GM23338 (cell line): ENCODE results near the gene SHFL. TPM values are rescaled to one million over a fixed set of nuclear protein-coding genes. Genes with fewer than 3 reads are reported as not detected.

ENCODE experiments used
- ATAC-seq: fragments of 200-7000 bp; cut with Tn5 transposase; 3 replicates; pipeline ENCODE4 v1.9.1; 2020
- DNase-seq: peaks from one replicate; pipeline ENCODE4 v3.0.0-alpha.2; 2015; ENCODE audit warnings: low spot score
- H2AFZ ChIP-seq: fragments of 200-600 bp; sonication (generic); 2 replicates; pipeline ENCODE4 v1.8.0; 2016; ENCODE audit warnings: antibody characterized with exemption, mild to moderate bottlenecking, moderate library complexity
- H3F3A ChIP-seq: fragments of 200-600 bp; sonication (generic); replicated peaks from 2 replicates; pipeline ENCODE4 v1.8.0; 2017; ENCODE audit warnings: antibody characterized with exemption, mixed run types, low read depth
- H3K27ac ChIP-seq: fragments of 200-600 bp; sonication (generic); 2 replicates; pipeline ENCODE4 v1.6.1; 2016; ENCODE audit warnings: low read depth
- H3K27me3 ChIP-seq: fragments of 200-600 bp; sonication (generic); 2 replicates; pipeline ENCODE4 v1.8.0; 2016; ENCODE audit warnings: mild to moderate bottlenecking, mixed run types, moderate library complexity; ENCODE audit not compliant: insufficient read depth
- H3K36me3 ChIP-seq: fragments of 200-600 bp; sonication (generic); 2 replicates; pipeline ENCODE4 v1.8.0; 2016; ENCODE audit warnings: mild to moderate bottlenecking; ENCODE audit not compliant: insufficient read depth
- H3K4me1 ChIP-seq: fragments of 200-600 bp; sonication (generic); 2 replicates; pipeline ENCODE4 v1.8.0; 2016; ENCODE audit warnings: mild to moderate bottlenecking, moderate library complexity; ENCODE audit not compliant: insufficient read depth
- H3K4me2 ChIP-seq: fragments of 200-600 bp; sonication (generic); 2 replicates; pipeline ENCODE4 v1.7.1; 2017; ENCODE audit warnings: mixed run types
- H3K4me3 ChIP-seq: fragments of 200-600 bp; sonication (generic); 2 replicates; pipeline ENCODE4 v1.6.1; 2016; ENCODE audit warnings: mixed run types
- H3K79me2 ChIP-seq: fragments of 200-600 bp; sonication (generic); replicated peaks from 2 replicates; pipeline ENCODE4 v1.8.0; 2017; ENCODE audit warnings: mild to moderate bottlenecking; ENCODE audit not compliant: insufficient read depth
- H3K9me2 ChIP-seq: fragments of 200-600 bp; sonication (generic); 2 replicates; pipeline ENCODE4 v1.8.0; 2017; ENCODE audit not compliant: insufficient read depth
- H4K20me1 ChIP-seq: fragments of 200-600 bp; sonication (generic); replicated peaks from 2 replicates; pipeline ENCODE4 v1.8.0; 2017; ENCODE audit warnings: mild to moderate bottlenecking; ENCODE audit not compliant: insufficient read depth
- H3K27ac Mint-ChIP-seq: 2 replicates; pipeline ENCODE4 v1.8.0; 2020; ENCODE audit warnings: inconsistent platforms, mild to moderate bottlenecking, moderate library complexity, mixed read lengths
- H3K27me3 Mint-ChIP-seq: 3 replicates; pipeline ENCODE4 v1.8.0; 2022; ENCODE audit warnings: low read depth, mild to moderate bottlenecking, moderate library complexity, mixed read lengths, inconsistent platforms; ENCODE audit not compliant: insufficient read depth, poor library complexity
- H3K36me3 Mint-ChIP-seq: 3 replicates; pipeline ENCODE4 v1.8.0; 2021; ENCODE audit warnings: low read depth, mild to moderate bottlenecking, inconsistent platforms, moderate library complexity, mixed read lengths
- H3K4me1 Mint-ChIP-seq: 3 replicates; pipeline ENCODE4 v1.8.0; 2020; ENCODE audit warnings: mild to moderate bottlenecking, inconsistent platforms, mixed read lengths
- H3K4me3 Mint-ChIP-seq: 3 replicates; pipeline ENCODE4 v1.8.0; 2021; ENCODE audit warnings: moderate library complexity, mild to moderate bottlenecking, inconsistent platforms, mixed read lengths
- H3K9me3 Mint-ChIP-seq: 3 replicates; pipeline ENCODE4 v1.8.0; 2020; ENCODE audit warnings: moderate library complexity, mild to moderate bottlenecking, inconsistent platforms, mixed read lengths
- CREB1 ChIP-seq: fragments of 250-450 bp; sonication (Bioruptor Pico); IDR thresholded peaks from 2 replicates; pipeline ENCODE4 v1.5.0; 2020; ENCODE audit warnings: low read depth, mild to moderate bottlenecking, moderate library complexity
- EZH2 ChIP-seq: fragments of 200-600 bp; sonication (generic); IDR thresholded peaks from one replicate; pipeline ENCODE4 v1.8.0; 2017; ENCODE audit warnings: antibody characterized with exemption, mild to moderate bottlenecking, low read depth; ENCODE audit not compliant: unreplicated experiment
- EZH2phosphoT487 ChIP-seq: fragments of 200-600 bp; sonication (generic); IDR thresholded peaks from one replicate; pipeline ENCODE4 v1.8.1; 2018; ENCODE audit warnings: antibody characterized with exemption; ENCODE audit not compliant: unreplicated experiment
- JUNB ChIP-seq: IDR thresholded peaks from one replicate; pipeline ENCODE4 v1.6.1; 2016; ENCODE audit warnings: antibody characterized with exemption; ENCODE audit not compliant: unreplicated experiment
- NANOG ChIP-seq: IDR thresholded peaks from 2 replicates; pipeline ENCODE4 v1.6.1; 2016; ENCODE audit warnings: antibody characterized with exemption, borderline replicate concordance
- POLR2AphosphoS5 ChIP-seq: IDR thresholded peaks from 2 replicates; pipeline ENCODE4 v1.6.1; 2016; ENCODE audit warnings: antibody characterized with exemption, low read depth
- STAT1 ChIP-seq: IDR thresholded peaks from one replicate; pipeline ENCODE4 v1.6.1; 2016; ENCODE audit warnings: antibody characterized with exemption; ENCODE audit not compliant: unreplicated experiment
- ZNF114 ChIP-seq: fragments of 250-450 bp; sonication (Bioruptor Pico); IDR thresholded peaks from 2 replicates; pipeline ENCODE4 v1.5.0; 2020; ENCODE audit warnings: mild to moderate bottlenecking, moderate library complexity
- ZNF331 ChIP-seq: fragments of 250-450 bp; sonication (Bioruptor Pico); IDR thresholded peaks from 2 replicates; pipeline ENCODE4 v1.5.0; 2020; ENCODE audit warnings: low read depth, mild to moderate bottlenecking, moderate library complexity
- polyA plus RNA-seq: library from polyadenylated mRNA; unstranded; fragments of >200 nt; fragmentation: Nextera tagmentation; extraction: Ambion mirVana; gene quantifications from 2 replicates; pipeline ENCODE4 v1.2.1, GENCODE V29; 2016
- total RNA-seq: library from RNA; depleted of rRNA; stranded (reverse); fragments of >200 nt; shearing (Covaris generic); gene quantifications from 2 replicates; pipeline ENCODE4 v1.2.3, GENCODE V29; 2014
- TF ChIP-seq, protein P1 (sequence below): fragments of 250-450 bp; sonication (Bioruptor Pico); IDR thresholded peaks from 2 replicates; pipeline ENCODE4 v1.5.0; 2020; ENCODE audit warnings: mild to moderate bottlenecking, moderate library complexity
- TF ChIP-seq, protein P2 (sequence below): IDR thresholded peaks from 2 replicates; pipeline ENCODE4 v1.6.1; 2016; ENCODE audit warnings: antibody characterized with exemption
- TF ChIP-seq, protein P3 (sequence below), 2 experiments: fragments of 200-600 bp in 1 of 2; sonication (generic) in 1 of 2; conservative IDR thresholded peaks; 2 replicates each; pipeline versions ENCODE4 v1.5.1 to v1.6.1; 2016 to 2017; ENCODE audit warnings: antibody characterized with exemption in 2 of 2, low read depth in 2 of 2, mild to moderate bottlenecking in 2 of 2, moderate library complexity in 1 of 2
- TF ChIP-seq, protein P4 (sequence below): IDR thresholded peaks from one replicate; pipeline ENCODE4 v1.6.1; 2018; ENCODE audit warnings: antibody characterized with exemption; ENCODE audit not compliant: unreplicated experiment

Gene SHFL
- total and polyA plus RNA-seq, 2 experiments from 2014 or later, result 31.7 to 32.1 TPM

DNA sequence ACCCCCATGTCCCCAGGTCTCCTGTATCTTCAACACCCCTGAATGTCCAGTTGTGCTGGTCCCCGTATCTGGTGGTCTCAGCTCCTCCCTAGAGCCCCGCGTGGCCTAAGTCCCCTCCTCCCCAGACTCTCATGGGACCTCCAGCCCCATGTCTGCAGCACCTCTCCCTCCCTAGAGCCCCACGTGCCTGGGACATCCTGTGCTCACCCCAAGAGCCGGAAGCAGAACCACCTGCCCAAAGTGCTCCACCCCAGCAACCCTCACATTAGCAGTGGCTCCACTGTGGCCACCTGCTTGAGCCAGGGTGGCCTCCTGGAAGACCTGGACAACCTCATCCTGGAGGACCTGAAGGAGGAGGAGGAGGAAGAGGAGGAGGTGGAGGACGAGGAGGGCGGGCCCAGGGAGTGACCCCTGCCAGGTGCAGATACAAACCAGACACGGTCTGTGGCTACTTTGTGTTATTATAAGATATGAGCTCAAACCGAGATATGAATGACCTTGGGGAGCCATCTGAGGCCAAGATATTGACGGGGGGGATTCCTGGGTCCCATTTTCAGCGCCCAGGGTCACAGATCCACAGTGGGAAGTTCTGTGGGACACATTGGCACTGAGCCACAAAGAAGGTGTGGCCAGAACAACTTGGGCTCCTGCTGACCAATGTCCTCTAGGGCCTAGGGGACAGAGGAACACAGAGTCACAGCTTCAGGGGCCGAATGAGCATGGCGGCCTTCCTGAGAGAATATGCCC is 6.0 kb downstream of the SHFL start:
- Mint-ChIP-seq H3K4me3 (no peak overlapping the region), H3K36me3 (peaks cover 15% of the 10 kb centered on the region), H3K27me3 (peaks cover 25% of the 10 kb centered on the region), H3K9me3 (no peaks in the 10 kb centered on the region; the same call in 2 of the 3 replicates), H3K27ac (no peak overlapping the region), H3K4me1 (no peaks in the 10 kb centered on the region; the same call in 2 of the 3 replicates)
- Histone ChIP-seq H3K4me2 (no peak overlapping the region), H3F3A (peaks cover 5% of the 10 kb centered on the region), H3K4me3 (no peak overlapping the region), H3K27me3 (peaks cover 25% of the 10 kb centered on the region), H2AFZ (no peak overlapping the region), H3K4me1 (no peaks in the 10 kb centered on the region; the same call in 1 of the 2 replicates), H3K27ac (no peak overlapping the region), H3K9me2 (no peaks in the 10 kb centered on the region), H3K79me2 (no peaks in the 10 kb centered on the region), H3K36me3 (no peaks in the 10 kb centered on the region), H4K20me1 (peaks cover 8% of the 10 kb centered on the region; the same call in 1 of the 2 replicates)
- ATAC-seq (no peak), DNase-seq (no peak)
- no peak for TF ChIP-seq NANOG
- no peak for TF ChIP-seq EZH2
- TF ChIP-seq EZH2phosphoT487, result no peak
- TF ChIP-seq, protein P1, sequence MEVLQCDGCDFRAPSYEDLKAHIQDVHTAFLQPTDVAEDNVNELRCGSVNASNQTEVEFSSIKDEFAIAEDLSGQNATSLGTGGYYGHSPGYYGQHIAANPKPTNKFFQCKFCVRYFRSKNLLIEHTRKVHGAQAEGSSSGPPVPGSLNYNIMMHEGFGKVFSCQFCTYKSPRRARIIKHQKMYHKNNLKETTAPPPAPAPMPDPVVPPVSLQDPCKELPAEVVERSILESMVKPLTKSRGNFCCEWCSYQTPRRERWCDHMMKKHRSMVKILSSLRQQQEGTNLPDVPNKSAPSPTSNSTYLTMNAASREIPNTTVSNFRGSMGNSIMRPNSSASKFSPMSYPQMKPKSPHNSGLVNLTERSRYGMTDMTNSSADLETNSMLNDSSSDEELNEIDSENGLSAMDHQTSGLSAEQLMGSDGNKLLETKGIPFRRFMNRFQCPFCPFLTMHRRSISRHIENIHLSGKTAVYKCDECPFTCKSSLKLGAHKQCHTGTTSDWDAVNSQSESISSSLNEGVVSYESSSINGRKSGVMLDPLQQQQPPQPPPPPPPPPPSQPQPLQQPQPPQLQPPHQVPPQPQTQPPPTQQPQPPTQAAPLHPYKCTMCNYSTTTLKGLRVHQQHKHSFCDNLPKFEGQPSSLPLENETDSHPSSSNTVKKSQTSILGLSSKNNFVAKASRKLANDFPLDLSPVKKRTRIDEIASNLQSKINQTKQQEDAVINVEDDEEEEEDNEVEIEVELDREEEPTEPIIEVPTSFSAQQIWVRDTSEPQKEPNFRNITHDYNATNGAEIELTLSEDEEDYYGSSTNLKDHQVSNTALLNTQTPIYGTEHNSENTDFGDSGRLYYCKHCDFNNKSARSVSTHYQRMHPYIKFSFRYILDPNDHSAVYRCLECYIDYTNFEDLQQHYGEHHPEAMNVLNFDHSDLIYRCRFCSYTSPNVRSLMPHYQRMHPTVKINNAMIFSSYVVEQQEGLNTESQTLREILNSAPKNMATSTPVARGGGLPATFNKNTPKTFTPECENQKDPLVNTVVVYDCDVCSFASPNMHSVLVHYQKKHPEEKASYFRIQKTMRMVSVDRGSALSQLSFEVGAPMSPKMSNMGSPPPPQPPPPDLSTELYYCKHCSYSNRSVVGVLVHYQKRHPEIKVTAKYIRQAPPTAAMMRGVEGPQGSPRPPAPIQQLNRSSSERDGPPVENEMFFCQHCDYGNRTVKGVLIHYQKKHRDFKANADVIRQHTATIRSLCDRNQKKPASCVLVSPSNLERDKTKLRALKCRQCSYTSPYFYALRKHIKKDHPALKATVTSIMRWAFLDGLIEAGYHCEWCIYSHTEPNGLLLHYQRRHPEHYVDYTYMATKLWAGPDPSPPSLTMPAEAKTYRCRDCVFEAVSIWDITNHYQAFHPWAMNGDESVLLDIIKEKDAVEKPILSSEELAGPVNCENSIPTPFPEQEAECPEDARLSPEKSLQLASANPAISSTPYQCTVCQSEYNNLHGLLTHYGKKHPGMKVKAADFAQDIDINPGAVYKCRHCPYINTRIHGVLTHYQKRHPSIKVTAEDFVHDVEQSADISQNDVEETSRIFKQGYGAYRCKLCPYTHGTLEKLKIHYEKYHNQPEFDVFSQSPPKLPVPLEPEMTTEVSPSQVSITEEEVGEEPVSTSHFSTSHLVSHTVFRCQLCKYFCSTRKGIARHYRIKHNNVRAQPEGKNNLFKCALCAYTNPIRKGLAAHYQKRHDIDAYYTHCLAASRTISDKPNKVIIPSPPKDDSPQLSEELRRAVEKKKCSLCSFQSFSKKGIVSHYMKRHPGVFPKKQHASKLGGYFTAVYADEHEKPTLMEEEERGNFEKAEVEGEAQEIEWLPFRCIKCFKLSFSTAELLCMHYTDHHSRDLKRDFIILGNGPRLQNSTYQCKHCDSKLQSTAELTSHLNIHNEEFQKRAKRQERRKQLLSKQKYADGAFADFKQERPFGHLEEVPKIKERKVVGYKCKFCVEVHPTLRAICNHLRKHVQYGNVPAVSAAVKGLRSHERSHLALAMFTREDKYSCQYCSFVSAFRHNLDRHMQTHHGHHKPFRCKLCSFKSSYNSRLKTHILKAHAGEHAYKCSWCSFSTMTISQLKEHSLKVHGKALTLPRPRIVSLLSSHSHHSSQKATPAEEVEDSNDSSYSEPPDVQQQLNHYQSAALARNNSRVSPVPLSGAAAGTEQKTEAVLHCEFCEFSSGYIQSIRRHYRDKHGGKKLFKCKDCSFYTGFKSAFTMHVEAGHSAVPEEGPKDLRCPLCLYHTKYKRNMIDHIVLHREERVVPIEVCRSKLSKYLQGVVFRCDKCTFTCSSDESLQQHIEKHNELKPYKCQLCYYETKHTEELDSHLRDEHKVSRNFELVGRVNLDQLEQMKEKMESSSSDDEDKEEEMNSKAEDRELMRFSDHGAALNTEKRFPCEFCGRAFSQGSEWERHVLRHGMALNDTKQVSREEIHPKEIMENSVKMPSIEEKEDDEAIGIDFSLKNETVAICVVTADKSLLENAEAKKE (CRISPR knock-in tag), result no peak
- no peak for TF ChIP-seq JUNB
- no peak for TF ChIP-seq ZNF331
- no peak for TF ChIP-seq CREB1 (CRISPR knock-in tag)
- TF ChIP-seq ZNF114 (CRISPR knock-in tag), result no peak
- TF ChIP-seq, protein P2, sequence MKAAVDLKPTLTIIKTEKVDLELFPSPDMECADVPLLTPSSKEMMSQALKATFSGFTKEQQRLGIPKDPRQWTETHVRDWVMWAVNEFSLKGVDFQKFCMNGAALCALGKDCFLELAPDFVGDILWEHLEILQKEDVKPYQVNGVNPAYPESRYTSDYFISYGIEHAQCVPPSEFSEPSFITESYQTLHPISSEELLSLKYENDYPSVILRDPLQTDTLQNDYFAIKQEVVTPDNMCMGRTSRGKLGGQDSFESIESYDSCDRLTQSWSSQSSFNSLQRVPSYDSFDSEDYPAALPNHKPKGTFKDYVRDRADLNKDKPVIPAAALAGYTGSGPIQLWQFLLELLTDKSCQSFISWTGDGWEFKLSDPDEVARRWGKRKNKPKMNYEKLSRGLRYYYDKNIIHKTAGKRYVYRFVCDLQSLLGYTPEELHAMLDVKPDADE, result no peak
- no peak for TF ChIP-seq POLR2AphosphoS5
- TF ChIP-seq STAT1, result no peak
- TF ChIP-seq, protein P3, sequence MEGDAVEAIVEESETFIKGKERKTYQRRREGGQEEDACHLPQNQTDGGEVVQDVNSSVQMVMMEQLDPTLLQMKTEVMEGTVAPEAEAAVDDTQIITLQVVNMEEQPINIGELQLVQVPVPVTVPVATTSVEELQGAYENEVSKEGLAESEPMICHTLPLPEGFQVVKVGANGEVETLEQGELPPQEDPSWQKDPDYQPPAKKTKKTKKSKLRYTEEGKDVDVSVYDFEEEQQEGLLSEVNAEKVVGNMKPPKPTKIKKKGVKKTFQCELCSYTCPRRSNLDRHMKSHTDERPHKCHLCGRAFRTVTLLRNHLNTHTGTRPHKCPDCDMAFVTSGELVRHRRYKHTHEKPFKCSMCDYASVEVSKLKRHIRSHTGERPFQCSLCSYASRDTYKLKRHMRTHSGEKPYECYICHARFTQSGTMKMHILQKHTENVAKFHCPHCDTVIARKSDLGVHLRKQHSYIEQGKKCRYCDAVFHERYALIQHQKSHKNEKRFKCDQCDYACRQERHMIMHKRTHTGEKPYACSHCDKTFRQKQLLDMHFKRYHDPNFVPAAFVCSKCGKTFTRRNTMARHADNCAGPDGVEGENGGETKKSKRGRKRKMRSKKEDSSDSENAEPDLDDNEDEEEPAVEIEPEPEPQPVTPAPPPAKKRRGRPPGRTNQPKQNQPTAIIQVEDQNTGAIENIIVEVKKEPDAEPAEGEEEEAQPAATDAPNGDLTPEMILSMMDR (conservative IDR thresholded peaks at IDR 0.05; ENCODE audit: low read depth in 2 of 2), result no peak
- TF ChIP-seq, protein P4, sequence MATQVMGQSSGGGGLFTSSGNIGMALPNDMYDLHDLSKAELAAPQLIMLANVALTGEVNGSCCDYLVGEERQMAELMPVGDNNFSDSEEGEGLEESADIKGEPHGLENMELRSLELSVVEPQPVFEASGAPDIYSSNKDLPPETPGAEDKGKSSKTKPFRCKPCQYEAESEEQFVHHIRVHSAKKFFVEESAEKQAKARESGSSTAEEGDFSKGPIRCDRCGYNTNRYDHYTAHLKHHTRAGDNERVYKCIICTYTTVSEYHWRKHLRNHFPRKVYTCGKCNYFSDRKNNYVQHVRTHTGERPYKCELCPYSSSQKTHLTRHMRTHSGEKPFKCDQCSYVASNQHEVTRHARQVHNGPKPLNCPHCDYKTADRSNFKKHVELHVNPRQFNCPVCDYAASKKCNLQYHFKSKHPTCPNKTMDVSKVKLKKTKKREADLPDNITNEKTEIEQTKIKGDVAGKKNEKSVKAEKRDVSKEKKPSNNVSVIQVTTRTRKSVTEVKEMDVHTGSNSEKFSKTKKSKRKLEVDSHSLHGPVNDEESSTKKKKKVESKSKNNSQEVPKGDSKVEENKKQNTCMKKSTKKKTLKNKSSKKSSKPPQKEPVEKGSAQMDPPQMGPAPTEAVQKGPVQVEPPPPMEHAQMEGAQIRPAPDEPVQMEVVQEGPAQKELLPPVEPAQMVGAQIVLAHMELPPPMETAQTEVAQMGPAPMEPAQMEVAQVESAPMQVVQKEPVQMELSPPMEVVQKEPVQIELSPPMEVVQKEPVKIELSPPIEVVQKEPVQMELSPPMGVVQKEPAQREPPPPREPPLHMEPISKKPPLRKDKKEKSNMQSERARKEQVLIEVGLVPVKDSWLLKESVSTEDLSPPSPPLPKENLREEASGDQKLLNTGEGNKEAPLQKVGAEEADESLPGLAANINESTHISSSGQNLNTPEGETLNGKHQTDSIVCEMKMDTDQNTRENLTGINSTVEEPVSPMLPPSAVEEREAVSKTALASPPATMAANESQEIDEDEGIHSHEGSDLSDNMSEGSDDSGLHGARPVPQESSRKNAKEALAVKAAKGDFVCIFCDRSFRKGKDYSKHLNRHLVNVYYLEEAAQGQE, result no peak
